Mammary epithelial cell (primary cell): ENCODE data around the gene SEMA3D.

Source experiments
- EZH2 ChIP-seq: IDR thresholded peaks from 2 replicates; pipeline ENCODE4 v1.6.1; 2012; ENCODE audit warnings: low read length, inconsistent platforms, borderline replicate concordance
- TF ChIP-seq, protein P1 (sequence below), 2 donors: IDR thresholded peaks in 1 of 2; conservative IDR thresholded peaks in 1 of 2; 2 replicates each; pipeline ENCODE4 v1.5.1; 2011 to 2012; ENCODE audit warnings: inconsistent platforms in 2 of 2, low read length in 2 of 2, mild to moderate bottlenecking in 2 of 2, control low read depth in 1 of 2, low read depth in 1 of 2; ENCODE audit not compliant: insufficient read depth in 1 of 2; ENCODE audit errors: extremely low read depth in 1 of 2

DNA sequence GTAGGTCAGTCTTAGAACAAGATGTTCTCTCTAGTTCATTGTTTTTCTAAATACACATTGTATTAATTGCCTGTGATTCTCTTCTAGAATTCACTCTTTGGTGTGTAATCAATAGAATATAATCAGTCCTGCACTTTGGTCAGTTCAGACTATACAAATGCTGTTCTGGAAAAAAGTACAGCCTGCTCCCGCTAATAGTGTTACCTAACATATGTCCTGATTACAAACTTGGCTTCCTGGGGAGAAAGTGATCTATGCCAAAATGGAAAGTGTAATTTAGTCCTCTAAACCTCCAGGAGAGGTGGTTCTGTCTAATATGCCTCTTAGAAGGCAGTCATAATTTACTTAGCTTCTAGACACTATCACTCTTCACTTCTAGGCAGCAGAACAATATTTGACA lies 215.5 kb downstream of the SEMA3D start:
- no peak for TF ChIP-seq EZH2
- TF ChIP-seq, protein P1, sequence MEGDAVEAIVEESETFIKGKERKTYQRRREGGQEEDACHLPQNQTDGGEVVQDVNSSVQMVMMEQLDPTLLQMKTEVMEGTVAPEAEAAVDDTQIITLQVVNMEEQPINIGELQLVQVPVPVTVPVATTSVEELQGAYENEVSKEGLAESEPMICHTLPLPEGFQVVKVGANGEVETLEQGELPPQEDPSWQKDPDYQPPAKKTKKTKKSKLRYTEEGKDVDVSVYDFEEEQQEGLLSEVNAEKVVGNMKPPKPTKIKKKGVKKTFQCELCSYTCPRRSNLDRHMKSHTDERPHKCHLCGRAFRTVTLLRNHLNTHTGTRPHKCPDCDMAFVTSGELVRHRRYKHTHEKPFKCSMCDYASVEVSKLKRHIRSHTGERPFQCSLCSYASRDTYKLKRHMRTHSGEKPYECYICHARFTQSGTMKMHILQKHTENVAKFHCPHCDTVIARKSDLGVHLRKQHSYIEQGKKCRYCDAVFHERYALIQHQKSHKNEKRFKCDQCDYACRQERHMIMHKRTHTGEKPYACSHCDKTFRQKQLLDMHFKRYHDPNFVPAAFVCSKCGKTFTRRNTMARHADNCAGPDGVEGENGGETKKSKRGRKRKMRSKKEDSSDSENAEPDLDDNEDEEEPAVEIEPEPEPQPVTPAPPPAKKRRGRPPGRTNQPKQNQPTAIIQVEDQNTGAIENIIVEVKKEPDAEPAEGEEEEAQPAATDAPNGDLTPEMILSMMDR (conservative IDR thresholded peaks at IDR 0.05 in 1 of 2, IDR thresholded peaks at IDR 0.05 in 1 of 2; ENCODE audit: extremely low read depth in 1 of 2, insufficient read depth in 1 of 2, low read depth in 1 of 2, low read length in 2 of 2): no peak
